Fibroblast of the aortic adventitia (primary cell): ENCODE measurements around the gene SLC34A3. TPM values are rescaled to one million over a fixed set of nuclear protein-coding genes. Genes with fewer than 3 reads are reported as not detected.

ENCODE experiments used
- DNase-seq: peaks from one replicate; pipeline ENCODE4 v3.0.0-alpha.2; 2010; ENCODE audit warnings: low read depth
- H3K4me3 ChIP-seq: 2 replicates; pipeline ENCODE4 v1.5.1; 2011; ENCODE audit warnings: low read depth, mild to moderate bottlenecking, control low read depth, low read length, moderate library complexity
- CTCF ChIP-seq: IDR thresholded peaks from 2 replicates; pipeline ENCODE4 v1.5.1; 2011; ENCODE audit warnings: mild to moderate bottlenecking, low read length, control low read depth, inconsistent platforms; ENCODE audit not compliant: insufficient read depth
- total RNA-seq: library from RNA; depleted of rRNA; stranded (reverse); fragments of >200 nt; gene quantifications from 2 replicates; pipeline ENCODE4 v1.2.3, GENCODE V29; 2012; ENCODE audit warnings: low replicate concordance

SLC34A3 gene
- total RNA-seq, 1 donor, result not detected

GRCh38 chr9:137231372-137232039 lies 805 bp downstream of the SLC34A3 start:
- no peak overlapping the region for H3K4me3 ChIP-seq
- no peak for DNase-seq
- no peak for TF ChIP-seq CTCF

GRCh38 chr9:137232101-137232500 lies 1.4 kb downstream of the SLC34A3 start:
- H3K4me3 ChIP-seq, result no peak overlapping the region
- TF ChIP-seq CTCF, result no peak
- DNase-seq, result no peak

- no peak for DNase-seq
- H3K4me3 ChIP-seq, result no peak overlapping the region
- TF ChIP-seq CTCF, result no peak
Observed at GRCh38 chr9:137232510-137232909, 1.8 kb downstream of the SLC34A3 start.

- no peak for DNase-seq
- H3K4me3 ChIP-seq, result no peak overlapping the region
- no peak for TF ChIP-seq CTCF
Observed at GRCh38 chr9:137233143-137233980, 2.7 kb downstream of the SLC34A3 start.

- no peak overlapping the region for H3K4me3 ChIP-seq
- TF ChIP-seq CTCF, result no peak
- no peak for DNase-seq
Observed at GRCh38 chr9:137234055-137234697, 3.5 kb downstream of the SLC34A3 start.

- no peak for TF ChIP-seq CTCF
- DNase-seq, result no peak
- no peak overlapping the region for H3K4me3 ChIP-seq
Observed at GRCh38 chr9:137234758-137235423, 4.2 kb downstream of the SLC34A3 start.
